Melanocyte of skin (primary cell): ENCODE results near the gene SPECC1L. TPM values are rescaled to one million over a fixed set of nuclear protein-coding genes. Genes with fewer than 3 reads are reported as not detected.

Experiments
- total RNA-seq, 2 donors: library from RNA; depleted of rRNA; stranded (reverse); fragments of >200 nt; gene quantifications; 2 replicates each; pipeline ENCODE4 v1.2.3, GENCODE V29; 2012

Gene SPECC1L
- 10 to 100 TPM; 23.1 to 26.0 TPM for total RNA-seq

GRCh38 chr22:24270556-24271385 lies at the start of gene SPECC1L:
TSS of gene SPECC1L (plus strand) at chr22:24270831. CDS start at chr22:24302232, 31,401 bp downstream.

GRCh38 chr22:24245030-24245431 lies 25.6 kb upstream of the SPECC1L start, which contains the start of gene GGT5:
TSS of gene GGT5 (minus strand) at chr22:24245082. CDS start at chr22:24244725, 357 bp downstream.

GRCh38 chr22:24427500-24428164 lies 157.0 kb downstream of the SPECC1L start, which contains the start of gene ADORA2A:
TSS of gene ADORA2A (plus strand) at chr22:24427599. CDS start at chr22:24433405, 5,806 bp downstream.

Other genes starting within 250 kb of the SPECC1L start
- gene SUSD2, start 89.3 kb upstream of the SPECC1L start, total RNA-seq: 1 to 10 TPM in 1 of 2 donors, under 1 TPM in 1; 0.69 to 2.0 TPM
- 1 to 10 TPM in 1 of 2 donors, under 1 TPM in 1; 0.69 to 1.3 TPM for gene GGT5, start 25.7 kb upstream of the SPECC1L start, total RNA-seq
- under 1 TPM; 0.33 to 0.34 TPM for gene ADORA2A, start 156.8 kb downstream of the SPECC1L start, total RNA-seq
- not detected for gene UPB1, start 224.5 kb downstream of the SPECC1L start, total RNA-seq